SH-SY5Y (cell line): ENCODE measurements around the gene AOPEP.

Source experiments
- GATA2 ChIP-seq: IDR thresholded peaks from 2 replicates; pipeline ENCODE4 v1.6.1; 2011; ENCODE audit warnings: mild to moderate bottlenecking, low read depth, low read length
- GATA3 ChIP-seq: IDR thresholded peaks from 2 replicates; pipeline ENCODE4 v1.6.1; 2011; ENCODE audit warnings: low read depth, mild to moderate bottlenecking, low read length, moderate library complexity

GRCh38 chr9:95111716-95112115 is 385.2 kb downstream of the AOPEP start:
- TF ChIP-seq GATA2, result no peak
- no peak for TF ChIP-seq GATA3
